Esophagus squamous epithelium (tissue), 5 donors: ENCODE measurements around the gene NAV2. TPM values are rescaled to one million over a fixed set of nuclear protein-coding genes. Genes with fewer than 3 reads are reported as not detected.
A peak's percentile ranks its signal among the peaks of the same experiment; 100 is the strongest.

Experiments used
- DNase-seq: peaks from one replicate; lab custom pipeline; 2025; lab: John Stamatoyannopoulos, UW
- H3K27ac ChIP-seq, 4 donors: fragments of 200-600 bp; sonication (generic); one replicate each; pipeline ENCODE4 v1.5.1; 2016 to 2019; ENCODE audit warnings: mild to moderate bottlenecking in 1 of 4
- H3K27me3 ChIP-seq, 4 donors: fragments of 200-600 bp; sonication (generic); 1 replicate in 3 of 4; 2 replicates in 1 of 4; pipeline versions ENCODE4 v1.5.1 to v1.6.0; 2017 to 2021; ENCODE audit warnings: antibody characterized with exemption in 1 of 4
- H3K36me3 ChIP-seq, 3 donors: fragments of 200-600 bp; sonication (generic); one replicate each; pipeline ENCODE4 v1.5.1; 2016 to 2019
- H3K4me1 ChIP-seq, 3 donors: fragments of 200-600 bp; sonication (generic); one replicate each; pipeline ENCODE4 v1.5.1; 2017 to 2019
- H3K4me3 ChIP-seq, 4 donors: fragments of 200-600 bp; sonication (generic); 1 replicate in 3 of 4; 2 replicates in 1 of 4; pipeline ENCODE4 v1.5.1; 2016 to 2019; ENCODE audit warnings: mild to moderate bottlenecking in 2 of 4, moderate library complexity in 1 of 4
- H3K9me3 ChIP-seq, 3 donors: fragments of 200-600 bp; sonication (generic); one replicate each; pipeline ENCODE4 v1.5.1; 2016 to 2019
- POLR2A ChIP-seq, 4 donors: fragments of 450-650 bp; IDR thresholded peaks; one replicate each; pipeline ENCODE4 v1.6.1; 2017; ENCODE audit warnings: antibody characterized with exemption in 4 of 4, mild to moderate bottlenecking in 4 of 4, moderate library complexity in 3 of 4
- WGBS, 2 donors: methylation state at CpG; one replicate each; pipeline ENCODE4 v1.1.5; 2018; 5-methylcytosine and 5-hydroxymethylcytosine counted together
- intact Hi-C: fragments of 100-400 bp; cut with DNase I; formaldehyde crosslinking; loops from one replicate; pipeline ENCODE4 v1.15.0; 2022
- total RNA-seq, 4 donors: library from RNA; depleted of rRNA; stranded (reverse); fragments of >200 nt; gene quantifications; one replicate each; pipeline ENCODE4 v1.1.0, GENCODE V29; 2016
- TF ChIP-seq, protein P1 (sequence below), 6 experiments: fragments of 450-650 bp in 4 of 6; fragments of 200-600 bp in 2 of 6; sonication (generic) in 2 of 6; IDR thresholded peaks; one replicate each; pipeline ENCODE4 v1.5.1; 2016 to 2019; ENCODE audit warnings: antibody characterized with exemption in 6 of 6, mild to moderate bottlenecking in 4 of 6, moderate library complexity in 4 of 6
- donor health status: DM: yes; HTN: yes; CAD: no.

NAV2 gene
- total RNA-seq, 4 donors from 2014 or later, result 4.9 to 19.1 (median 14.6) TPM

DNA sequence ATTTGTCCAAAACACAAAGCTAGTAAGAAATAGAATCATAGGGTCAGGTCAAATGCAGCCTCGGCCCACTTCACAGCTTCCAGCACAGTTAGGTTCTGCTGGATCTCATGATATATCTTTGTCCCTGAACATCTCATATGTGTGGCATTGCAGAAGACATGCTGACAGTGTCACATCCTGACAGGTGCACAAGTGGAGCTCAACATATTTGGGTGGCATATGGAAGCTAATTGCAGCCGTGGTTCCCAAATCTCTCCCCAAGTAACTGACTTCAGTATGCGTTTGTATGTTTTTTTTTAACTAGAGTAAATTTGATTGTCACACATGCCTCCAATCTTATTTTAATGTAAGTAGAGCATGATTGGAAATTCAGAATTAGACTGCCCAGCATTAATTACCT lies 33.4 kb downstream of the NAV2 start:
- intact Hi-C loops, result loop anchor here (10.0 kb wide), 1 partner anchor 159 kb away; no protein-coding TSS in a partner anchor
- no peak for TF ChIP-seq POLR2A (IDR thresholded peaks at IDR 0.05)
- TF ChIP-seq, protein P1, sequence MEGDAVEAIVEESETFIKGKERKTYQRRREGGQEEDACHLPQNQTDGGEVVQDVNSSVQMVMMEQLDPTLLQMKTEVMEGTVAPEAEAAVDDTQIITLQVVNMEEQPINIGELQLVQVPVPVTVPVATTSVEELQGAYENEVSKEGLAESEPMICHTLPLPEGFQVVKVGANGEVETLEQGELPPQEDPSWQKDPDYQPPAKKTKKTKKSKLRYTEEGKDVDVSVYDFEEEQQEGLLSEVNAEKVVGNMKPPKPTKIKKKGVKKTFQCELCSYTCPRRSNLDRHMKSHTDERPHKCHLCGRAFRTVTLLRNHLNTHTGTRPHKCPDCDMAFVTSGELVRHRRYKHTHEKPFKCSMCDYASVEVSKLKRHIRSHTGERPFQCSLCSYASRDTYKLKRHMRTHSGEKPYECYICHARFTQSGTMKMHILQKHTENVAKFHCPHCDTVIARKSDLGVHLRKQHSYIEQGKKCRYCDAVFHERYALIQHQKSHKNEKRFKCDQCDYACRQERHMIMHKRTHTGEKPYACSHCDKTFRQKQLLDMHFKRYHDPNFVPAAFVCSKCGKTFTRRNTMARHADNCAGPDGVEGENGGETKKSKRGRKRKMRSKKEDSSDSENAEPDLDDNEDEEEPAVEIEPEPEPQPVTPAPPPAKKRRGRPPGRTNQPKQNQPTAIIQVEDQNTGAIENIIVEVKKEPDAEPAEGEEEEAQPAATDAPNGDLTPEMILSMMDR (IDR thresholded peaks at IDR 0.05), result no peak
- 80 to 92% methylated on average over 3 of the region's 3 CpGs for WGBS, 2 donors
- Histone ChIP-seq H3K9me3 (no peaks in the 10 kb centered on the region), H3K36me3 (no peaks in the 10 kb centered on the region), H3K4me3 (no peak overlapping the region), H3K27ac (no peak overlapping the region), H3K4me1 (peaks cover 0 to 5% (median 0%) of the 10 kb centered on the region in 3 donors), H3K27me3 (no peaks in the 10 kb centered on the region)
- DNase-seq, result no peak

- H3K27ac ChIP-seq, result no peak overlapping the region
- DNase-seq, result no peak
- TF ChIP-seq POLR2A (IDR thresholded peaks at IDR 0.05), result no peak
- TF ChIP-seq, protein P1 (IDR thresholded peaks at IDR 0.05), result no peak
- 58 to 90% methylated on average over 1 to 2 of the region's 2 CpGs for whole genome bisulfite sequencing, 2 donors
- no peak overlapping the region for H3K4me3 ChIP-seq
- no peaks in the 10 kb centered on the region for H3K9me3 ChIP-seq
- H3K27me3 ChIP-seq, result no peaks in the 10 kb centered on the region
- intact Hi-C loops, result loop anchor here (10.0 kb wide), 1 partner anchor 157 kb away; no protein-coding TSS in a partner anchor
- peaks cover 0 to under 1% (median 0%) of the 10 kb centered on the region in 3 donors for H3K4me1 ChIP-seq
- no peaks in the 10 kb centered on the region for H3K36me3 ChIP-seq
Measured at GRCh38 chr11:19747634-19748033, 35.0 kb downstream of the NAV2 start.

DNA sequence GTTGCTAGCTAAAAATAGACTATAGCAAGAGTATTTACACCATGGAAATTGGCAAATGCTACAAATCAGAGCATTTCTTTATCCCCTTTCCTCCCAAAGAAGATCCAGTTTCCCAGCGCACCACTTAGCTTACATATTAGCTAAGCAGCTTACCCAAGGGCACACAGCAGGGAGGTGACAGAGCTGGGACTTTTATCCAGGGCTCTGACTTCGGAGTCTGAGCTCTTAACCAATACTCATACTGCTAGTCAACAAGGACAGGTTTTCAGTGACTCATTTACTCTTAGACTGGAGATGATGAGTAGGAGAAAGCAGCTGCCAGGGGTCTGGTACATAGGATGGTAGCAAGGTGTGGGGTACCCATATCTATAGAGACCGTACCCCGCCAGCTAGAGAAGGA lies 38.4 kb downstream of the NAV2 start:
- Histone ChIP-seq H3K27ac (no peak overlapping the region), H3K36me3 (no peaks in the 10 kb centered on the region), H3K4me1 (no peaks in the 10 kb centered on the region), H3K27me3 (no peaks in the 10 kb centered on the region), H3K4me3 (no peak overlapping the region), H3K9me3 (no peaks in the 10 kb centered on the region)
- intact Hi-C loops, result no loop called here
- DNase-seq, result no peak
- no peak for TF ChIP-seq POLR2A (IDR thresholded peaks at IDR 0.05)
- TF ChIP-seq, protein P1 (IDR thresholded peaks at IDR 0.05), result no peak
- 82 to 91% methylated on average over 4 of the region's 4 CpGs for WGBS, 2 donors

DNA sequence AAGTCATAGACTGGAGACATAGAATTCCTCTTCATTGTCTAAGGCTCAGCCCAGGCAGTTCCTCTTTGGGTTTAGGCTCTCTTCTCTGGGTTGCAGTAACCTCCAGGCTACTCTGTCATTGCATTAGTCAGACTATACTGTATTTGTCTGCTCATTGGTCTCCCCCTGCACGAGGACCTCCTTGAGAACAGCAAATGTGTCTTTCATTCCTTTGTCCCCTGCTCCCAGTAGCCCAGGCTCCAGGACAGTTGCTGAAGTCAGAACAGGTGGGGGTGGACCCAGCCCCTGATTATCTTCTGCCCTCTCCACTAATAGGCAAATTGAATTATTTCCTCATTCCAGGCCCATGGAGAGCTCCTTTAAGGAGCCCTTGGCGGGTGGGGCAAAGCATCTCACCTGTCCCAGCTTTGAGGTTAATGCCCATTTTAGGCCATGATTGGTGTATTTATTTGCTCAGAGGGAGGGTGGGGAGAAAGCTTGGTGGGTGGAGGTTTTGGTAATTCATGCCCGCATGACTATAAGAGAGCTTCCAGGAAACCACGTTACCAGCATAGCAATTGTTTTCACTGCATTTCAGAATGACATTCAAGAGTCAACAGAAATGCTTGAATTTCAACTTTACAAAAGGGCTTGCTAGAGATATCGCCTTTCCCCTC lies 40.9 kb downstream of the NAV2 start:
- no peak for DNase-seq
- no peaks in the 10 kb centered on the region for H3K9me3 ChIP-seq
- no peaks in the 10 kb centered on the region for H3K36me3 ChIP-seq
- WGBS, 2 donors, result 68 to 73% methylated on average over 5 of the region's 5 CpGs
- no peaks in the 10 kb centered on the region for H3K27me3 ChIP-seq
- intact Hi-C loops, result no loop called here
- H3K4me3 ChIP-seq, result no peak overlapping the region
- no peak for TF ChIP-seq POLR2A (IDR thresholded peaks at IDR 0.05)
- TF ChIP-seq, protein P1 (IDR thresholded peaks at IDR 0.05), result no peak
- peaks cover 0 to 5% (median 0%) of the 10 kb centered on the region in 3 donors for H3K4me1 ChIP-seq
- H3K27ac ChIP-seq, result no peak overlapping the region

- intact Hi-C loops, result no loop called here
- WGBS, 2 donors, result 78 to 88% methylated on average over 4 to 7 of the region's 11 CpGs
- Histone ChIP-seq H3K9me3 (no peaks in the 10 kb centered on the region), H3K4me1 (peaks cover 0 to 5% (median 0%) of the 10 kb centered on the region in 3 donors), H3K4me3 (no peak overlapping the region), H3K36me3 (no peaks in the 10 kb centered on the region), H3K27me3 (no peaks in the 10 kb centered on the region), H3K27ac (peak overlapping the region in 3 of 4 donors; percentile 21 to 68 (median 63))
- DNase-seq, result no peak
- no peak for TF ChIP-seq POLR2A (IDR thresholded peaks at IDR 0.05)
- TF ChIP-seq, protein P1 (IDR thresholded peaks at IDR 0.05), result no peak
Measured at GRCh38 chr11:19756675-19757475, 44.2 kb downstream of the NAV2 start.
